ENCODE results near the gene RBFOX1. TPM values are rescaled to one million over a fixed set of nuclear protein-coding genes. Genes with fewer than 3 reads are reported as not detected.

Gene RBFOX1
- total RNA-seq, 3 donors from 2014 or later: 4.1 to 7.7 (median 5.1) TPM

DNA sequence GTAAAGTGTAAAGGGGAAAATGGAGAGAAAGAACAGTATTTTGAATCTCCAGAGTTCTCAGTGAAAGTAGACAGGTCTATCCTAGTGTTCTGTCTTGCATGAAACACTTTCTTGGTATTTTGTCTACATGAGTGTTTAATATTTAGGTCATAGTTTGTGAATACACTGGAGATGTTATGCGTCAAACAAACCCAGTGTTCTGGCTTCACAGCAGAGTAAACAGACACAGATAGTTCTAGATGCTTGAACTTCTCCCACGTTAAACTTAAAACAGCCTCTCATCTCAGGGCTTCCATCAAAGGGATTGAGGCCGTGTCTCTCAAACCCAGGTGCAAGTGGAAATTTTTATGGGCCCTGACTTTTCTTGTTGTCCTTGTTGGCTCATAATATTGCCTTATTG is 48.3 kb downstream of the RBFOX1 start:
- intact Hi-C loops (cut with DNase I, micrococcal nuclease): no loop called here
- DNase-seq: no peak
- ATAC-seq: no peak
- no peaks in the 10 kb centered on the region for H3K9me3 ChIP-seq
- no peaks in the 10 kb centered on the region for H3K36me3 ChIP-seq (ENCODE audit: low read depth)
- no peaks in the 10 kb centered on the region for H3K4me1 ChIP-seq (ENCODE audit: low read depth)
- no peak for TF ChIP-seq CTCF (IDR thresholded peaks at IDR 0.05)
- no peak overlapping the region for H3K4me3 ChIP-seq

GRCh38 chr16:7381671-7382070 is 49.0 kb downstream of the RBFOX1 start:
- intact Hi-C loops (cut with DNase I, micrococcal nuclease): no loop called here

DNA sequence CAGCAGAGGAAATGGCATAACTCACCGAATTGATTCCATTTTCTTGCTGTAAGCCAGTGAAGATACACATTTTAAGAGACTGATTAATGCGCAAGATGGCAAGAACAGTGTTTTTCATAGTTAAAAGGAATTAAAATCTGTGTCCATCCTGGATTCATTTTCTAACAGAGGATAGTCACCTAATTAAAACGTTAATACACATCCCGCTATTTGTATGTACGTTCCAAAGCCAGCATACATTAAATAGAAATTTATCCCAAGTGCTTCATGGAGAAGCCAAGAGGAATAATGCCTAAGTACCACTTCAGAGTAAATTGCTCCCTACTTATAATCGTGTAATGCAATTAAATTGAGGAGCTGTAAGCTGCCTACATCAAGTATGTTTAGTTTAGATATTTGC is 49.9 kb downstream of the RBFOX1 start:
- DNase-seq: no peak
- no peak overlapping the region for H3K4me3 ChIP-seq
- H3K9me3 ChIP-seq: no peaks in the 10 kb centered on the region
- intact Hi-C loops (cut with DNase I, micrococcal nuclease): no loop called here
- TF ChIP-seq CTCF (IDR thresholded peaks at IDR 0.05): no peak
- no peaks in the 10 kb centered on the region for H3K36me3 ChIP-seq (ENCODE audit: low read depth)
- ATAC-seq: no peak
- H3K4me1 ChIP-seq (ENCODE audit: low read depth): no peaks in the 10 kb centered on the region

More at GRCh38 chr16:7381671-7382070, 49.0 kb downstream of the RBFOX1 start:
- Histone ChIP-seq H3K9me3 (no peaks in the 10 kb centered on the region), H3K4me3 (no peak overlapping the region), H3K36me3 (ENCODE audit: low read depth) (no peaks in the 10 kb centered on the region), H3K4me1 (ENCODE audit: low read depth) (no peaks in the 10 kb centered on the region)
- ATAC-seq (no peak), DNase-seq (no peak)
- no peak for TF ChIP-seq CTCF (IDR thresholded peaks at IDR 0.05)

- TF ChIP-seq CTCF (IDR thresholded peaks at IDR 0.05): no peak
- no peak for ATAC-seq
- Histone ChIP-seq H3K9me3 (no peaks in the 10 kb centered on the region), H3K4me3 (no peak overlapping the region), H3K36me3 (ENCODE audit: low read depth) (no peaks in the 10 kb centered on the region), H3K4me1 (ENCODE audit: low read depth) (no peaks in the 10 kb centered on the region)
- no peak for DNase-seq
- intact Hi-C loops (cut with DNase I, micrococcal nuclease): no loop called here
These were observed 58.3 kb downstream of the RBFOX1 start for GRCh38 chr16:7390974-7391373.

- no peak for DNase-seq
- Histone ChIP-seq H3K36me3 (ENCODE audit: low read depth) (no peaks in the 10 kb centered on the region), H3K4me1 (ENCODE audit: low read depth) (no peaks in the 10 kb centered on the region), H3K9me3 (no peaks in the 10 kb centered on the region), H3K4me3 (no peak overlapping the region)
- TF ChIP-seq CTCF (IDR thresholded peaks at IDR 0.05): no peak
- intact Hi-C loops (cut with DNase I, micrococcal nuclease): no loop called here
- ATAC-seq: no peak
These were observed 59.0 kb downstream of the RBFOX1 start for GRCh38 chr16:7391694-7392093.

DNA sequence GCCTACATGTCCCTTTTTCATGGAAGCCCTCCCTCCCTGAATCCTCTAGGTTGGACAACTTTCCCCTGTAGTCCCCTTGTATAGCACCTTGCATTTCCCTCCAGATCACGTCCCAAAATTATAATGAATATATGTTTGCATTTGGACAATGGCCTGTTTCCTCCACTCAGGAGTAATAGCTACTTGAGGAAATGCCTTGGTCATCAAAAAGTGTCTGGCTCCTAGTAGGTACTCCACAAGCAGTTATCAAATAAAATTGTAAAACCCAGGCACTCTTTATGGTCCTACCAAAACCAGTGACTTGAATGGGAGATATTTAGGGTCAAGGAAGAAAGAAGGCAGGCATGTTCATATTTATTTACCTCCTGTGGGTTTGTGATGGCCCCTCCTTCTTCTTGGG is 59.6 kb downstream of the RBFOX1 start:
- no peak for ATAC-seq
- intact Hi-C loops (cut with DNase I, micrococcal nuclease): no loop called here
- no peak for DNase-seq
- no peaks in the 10 kb centered on the region for H3K4me1 ChIP-seq (ENCODE audit: low read depth)
- no peaks in the 10 kb centered on the region for H3K36me3 ChIP-seq (ENCODE audit: low read depth)
- TF ChIP-seq CTCF (IDR thresholded peaks at IDR 0.05): no peak
- H3K4me3 ChIP-seq: no peak overlapping the region
- H3K9me3 ChIP-seq: no peaks in the 10 kb centered on the region
